HG03457 (cell line): ENCODE results near the gene XPNPEP2.

Experiments
- ATAC-seq: cut with Tn5 transposase; IDR thresholded peaks from one replicate; pipeline ENCODE4 v1.9.1; 2021; ENCODE audit warnings: moderate number of reproducible peaks; ENCODE audit not compliant: unreplicated experiment

Gene XPNPEP2

GRCh38 chrX:129797251-129797906 is 58.6 kb downstream of the XPNPEP2 start:
- ATAC-seq, result no peak

- ATAC-seq, result no peak
Measured at GRCh38 chrX:129798456-129798855, 59.7 kb downstream of the XPNPEP2 start.

GRCh38 chrX:129798888-129799287 is 60.1 kb downstream of the XPNPEP2 start:
- no peak for ATAC-seq

GRCh38 chrX:129800186-129800585 is 61.4 kb downstream of the XPNPEP2 start:
- ATAC-seq, result no peak

GRCh38 chrX:129802863-129803262 is 64.1 kb downstream of the XPNPEP2 start:
- no peak for ATAC-seq

- ATAC-seq, result no peak
Measured at GRCh38 chrX:129804806-129805205, 66.0 kb downstream of the XPNPEP2 start.

GRCh38 chrX:129808158-129808828 is 69.5 kb downstream of the XPNPEP2 start:
- no peak for ATAC-seq

GRCh38 chrX:129808829-129809796 is 70.3 kb downstream of the XPNPEP2 start:
- ATAC-seq, result no peak

GRCh38 chrX:129813662-129814368 is 75.0 kb downstream of the XPNPEP2 start:
- ATAC-seq, result no peak

GRCh38 chrX:129818123-129818522 is 79.3 kb downstream of the XPNPEP2 start:
- ATAC-seq, result no peak
